Measurements from ENCODE around the gene ADAM8.

The ADAM8 gene

DNA sequence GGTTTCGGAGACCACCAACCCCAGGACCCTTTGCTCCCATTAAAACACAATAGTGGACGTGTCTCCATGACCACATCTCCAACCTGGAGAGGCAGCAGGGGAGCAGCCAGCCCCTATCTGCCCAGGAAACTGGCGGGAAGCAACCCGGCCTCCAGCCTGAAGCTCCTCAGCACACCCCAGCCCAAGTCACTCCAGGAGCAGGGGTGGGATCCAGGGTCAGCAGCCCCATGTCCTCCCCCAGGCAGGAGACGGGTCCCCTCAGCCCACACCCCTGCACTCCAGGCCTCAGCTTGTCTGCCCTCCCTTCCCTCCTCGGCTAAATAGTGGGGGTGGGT is 601 bp downstream of the ADAM8 start:
- TF ChIP-seq TEAD4 (IDR thresholded peaks at IDR 0.05) (no peak), NFIC (IDR thresholded peaks at IDR 0.05) (no peak), CREB1 (IDR thresholded peaks at IDR 0.05; ENCODE audit: low read depth) (no peak), RAD21 (IDR thresholded peaks at IDR 0.05; ENCODE audit: low read depth) (no peak), FOXM1 (IDR thresholded peaks at IDR 0.05; ENCODE audit: borderline replicate concordance, low read depth) (no peak), YY1 (IDR thresholded peaks at IDR 0.05; ENCODE audit: low read depth) (no peak), CEBPB (IDR thresholded peaks at IDR 0.05) (no peak), ZBTB7A (IDR thresholded peaks at IDR 0.05; ENCODE audit: low read depth) (no peak; the same call in 1 of the 2 replicates), TAF1 (IDR thresholded peaks at IDR 0.05; ENCODE audit: low read depth) (no peak; the same call in 1 of the 2 replicates), EP300 (IDR thresholded peaks at IDR 0.05; ENCODE audit: borderline replicate concordance) (no peak), TCF12 (IDR thresholded peaks at IDR 0.05; ENCODE audit: low read depth) (no peak)
- TF ChIP-seq, protein P1, sequence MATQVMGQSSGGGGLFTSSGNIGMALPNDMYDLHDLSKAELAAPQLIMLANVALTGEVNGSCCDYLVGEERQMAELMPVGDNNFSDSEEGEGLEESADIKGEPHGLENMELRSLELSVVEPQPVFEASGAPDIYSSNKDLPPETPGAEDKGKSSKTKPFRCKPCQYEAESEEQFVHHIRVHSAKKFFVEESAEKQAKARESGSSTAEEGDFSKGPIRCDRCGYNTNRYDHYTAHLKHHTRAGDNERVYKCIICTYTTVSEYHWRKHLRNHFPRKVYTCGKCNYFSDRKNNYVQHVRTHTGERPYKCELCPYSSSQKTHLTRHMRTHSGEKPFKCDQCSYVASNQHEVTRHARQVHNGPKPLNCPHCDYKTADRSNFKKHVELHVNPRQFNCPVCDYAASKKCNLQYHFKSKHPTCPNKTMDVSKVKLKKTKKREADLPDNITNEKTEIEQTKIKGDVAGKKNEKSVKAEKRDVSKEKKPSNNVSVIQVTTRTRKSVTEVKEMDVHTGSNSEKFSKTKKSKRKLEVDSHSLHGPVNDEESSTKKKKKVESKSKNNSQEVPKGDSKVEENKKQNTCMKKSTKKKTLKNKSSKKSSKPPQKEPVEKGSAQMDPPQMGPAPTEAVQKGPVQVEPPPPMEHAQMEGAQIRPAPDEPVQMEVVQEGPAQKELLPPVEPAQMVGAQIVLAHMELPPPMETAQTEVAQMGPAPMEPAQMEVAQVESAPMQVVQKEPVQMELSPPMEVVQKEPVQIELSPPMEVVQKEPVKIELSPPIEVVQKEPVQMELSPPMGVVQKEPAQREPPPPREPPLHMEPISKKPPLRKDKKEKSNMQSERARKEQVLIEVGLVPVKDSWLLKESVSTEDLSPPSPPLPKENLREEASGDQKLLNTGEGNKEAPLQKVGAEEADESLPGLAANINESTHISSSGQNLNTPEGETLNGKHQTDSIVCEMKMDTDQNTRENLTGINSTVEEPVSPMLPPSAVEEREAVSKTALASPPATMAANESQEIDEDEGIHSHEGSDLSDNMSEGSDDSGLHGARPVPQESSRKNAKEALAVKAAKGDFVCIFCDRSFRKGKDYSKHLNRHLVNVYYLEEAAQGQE (IDR thresholded peaks at IDR 0.05; ENCODE audit: low read depth), result no peak
- TF ChIP-seq, protein P2, sequence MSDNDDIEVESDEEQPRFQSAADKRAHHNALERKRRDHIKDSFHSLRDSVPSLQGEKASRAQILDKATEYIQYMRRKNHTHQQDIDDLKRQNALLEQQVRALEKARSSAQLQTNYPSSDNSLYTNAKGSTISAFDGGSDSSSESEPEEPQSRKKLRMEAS (IDR thresholded peaks at IDR 0.05), result no peak

DNA sequence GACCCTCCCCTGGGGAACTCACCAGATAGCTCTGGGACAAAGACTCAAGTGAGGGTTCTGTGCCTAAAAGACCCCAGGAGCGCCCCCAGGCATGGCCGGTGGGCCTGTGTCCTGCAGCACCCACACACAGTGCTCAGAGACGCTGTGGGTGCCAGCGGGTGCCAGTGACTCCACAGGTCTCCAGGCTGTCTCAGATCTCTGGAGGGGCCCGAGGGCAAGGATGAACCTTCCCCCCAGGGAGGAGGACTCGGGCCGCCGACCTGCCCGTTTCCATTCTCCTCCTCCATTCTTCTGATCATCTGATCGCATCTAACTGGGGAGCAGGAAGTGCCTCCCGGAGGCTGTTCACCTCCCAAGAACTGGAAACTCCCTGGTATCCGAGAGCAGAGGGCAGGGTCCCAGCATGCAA is 980 bp downstream of the ADAM8 start:
- TF ChIP-seq EGR1 (IDR thresholded peaks at IDR 0.05), result no peak
- TF ChIP-seq EP300 (IDR thresholded peaks at IDR 0.05; ENCODE audit: borderline replicate concordance), result no peak
- TF ChIP-seq TCF12 (IDR thresholded peaks at IDR 0.05; ENCODE audit: low read depth), result no peak
- no peak for TF ChIP-seq CREB1 (IDR thresholded peaks at IDR 0.05; ENCODE audit: low read depth)
- TF ChIP-seq CEBPB (IDR thresholded peaks at IDR 0.05), result no peak
- TF ChIP-seq FOXM1 (IDR thresholded peaks at IDR 0.05; ENCODE audit: borderline replicate concordance, low read depth), result no peak
- no peak for TF ChIP-seq NFIC (IDR thresholded peaks at IDR 0.05)

DNA sequence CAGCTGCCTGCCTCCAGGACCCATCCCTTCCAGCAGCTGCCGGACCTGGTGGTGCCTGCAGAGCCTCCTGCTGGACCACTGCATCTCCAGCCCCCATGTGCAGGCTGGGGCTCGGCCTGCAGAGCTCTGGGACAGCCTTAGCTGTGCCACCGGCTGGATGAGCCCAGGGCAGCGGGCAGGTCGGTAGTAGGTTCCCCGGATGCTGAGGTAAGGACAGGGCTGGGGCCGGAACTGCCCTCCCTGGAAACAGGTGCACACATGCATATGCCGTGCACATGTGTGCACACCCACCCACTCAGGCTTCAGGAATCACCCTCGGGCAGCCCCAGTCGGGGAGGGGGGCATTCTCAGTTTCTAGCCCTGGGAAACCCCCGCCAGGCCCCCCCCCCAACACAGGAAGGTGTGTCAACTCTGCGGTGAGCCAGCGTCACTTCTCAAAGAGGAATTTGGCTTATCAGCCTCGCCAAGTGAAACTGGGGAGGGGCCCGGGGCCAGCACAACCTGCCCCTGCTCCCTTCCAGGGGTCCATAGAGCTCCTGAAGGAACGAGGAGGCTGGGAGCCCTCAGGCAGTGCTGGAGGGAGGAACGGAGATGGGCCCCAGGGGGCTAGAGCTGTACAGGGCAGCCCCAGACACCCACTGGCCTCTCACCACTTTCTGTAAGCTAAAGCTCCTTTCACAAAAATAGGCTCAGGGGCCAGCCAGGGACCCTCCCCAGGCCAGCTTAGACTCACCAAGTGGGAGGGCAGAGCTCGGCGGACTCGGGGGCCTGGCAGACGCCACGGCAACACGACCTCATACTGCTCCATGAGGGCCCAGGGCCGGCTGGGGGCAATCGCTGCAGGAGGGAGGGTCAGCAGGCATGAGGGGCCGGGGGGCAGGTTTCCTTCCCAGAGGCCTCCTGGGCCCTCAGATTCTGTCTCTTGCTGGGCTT is 1.7 kb downstream of the ADAM8 start:
- TF ChIP-seq CEBPB (IDR thresholded peaks at IDR 0.05) (no peak), NFIC (IDR thresholded peaks at IDR 0.05) (no peak), RAD21 (IDR thresholded peaks at IDR 0.05; ENCODE audit: low read depth) (no peak), TAF1 (IDR thresholded peaks at IDR 0.05; ENCODE audit: low read depth) (no peak), EGR1 (IDR thresholded peaks at IDR 0.05) (no peak), TCF12 (IDR thresholded peaks at IDR 0.05; ENCODE audit: low read depth) (no peak), YY1 (IDR thresholded peaks at IDR 0.05; ENCODE audit: low read depth) (no peak), EP300 (IDR thresholded peaks at IDR 0.05; ENCODE audit: borderline replicate concordance) (no peak), CREB1 (IDR thresholded peaks at IDR 0.05; ENCODE audit: low read depth) (no peak), FOXM1 (IDR thresholded peaks at IDR 0.05; ENCODE audit: borderline replicate concordance, low read depth) (no peak), TEAD4 (IDR thresholded peaks at IDR 0.05) (no peak)
- TF ChIP-seq, protein P2 (IDR thresholded peaks at IDR 0.05), result no peak

DNA sequence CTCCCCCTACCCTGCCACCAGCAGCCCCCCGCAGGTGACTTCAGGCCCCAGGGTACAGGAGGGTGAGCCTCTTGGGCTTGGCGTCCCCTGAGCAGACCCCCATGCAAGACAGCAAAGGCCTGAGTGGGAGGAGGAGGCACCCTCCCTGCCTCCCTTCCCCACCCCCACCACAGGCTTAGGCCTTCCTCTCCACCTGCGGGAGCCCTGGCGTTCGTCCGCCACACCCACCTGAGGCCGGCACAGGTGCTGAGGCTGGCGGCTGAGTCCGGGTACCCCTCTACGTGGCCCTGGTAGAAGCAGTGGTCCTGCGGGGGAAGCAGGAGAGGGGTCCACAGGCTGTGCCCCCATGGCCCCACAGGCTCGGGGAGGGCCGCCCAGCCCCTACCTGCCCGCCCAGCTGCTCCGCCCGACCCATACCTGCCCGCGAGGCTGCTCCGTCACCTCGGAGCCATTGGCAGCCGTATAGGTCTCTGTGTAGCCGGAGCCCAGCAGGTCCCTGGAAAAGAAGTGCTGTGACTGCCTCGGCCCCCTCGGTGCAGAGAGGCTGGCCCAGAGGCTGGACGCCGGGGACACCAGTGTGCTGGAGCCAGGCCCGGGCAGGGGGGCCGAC is 3.0 kb downstream of the ADAM8 start:
- no peak for TF ChIP-seq CREB1 (IDR thresholded peaks at IDR 0.05; ENCODE audit: low read depth)
- TF ChIP-seq, protein P1 (IDR thresholded peaks at IDR 0.05; ENCODE audit: low read depth), result no peak
- TF ChIP-seq, protein P3, sequence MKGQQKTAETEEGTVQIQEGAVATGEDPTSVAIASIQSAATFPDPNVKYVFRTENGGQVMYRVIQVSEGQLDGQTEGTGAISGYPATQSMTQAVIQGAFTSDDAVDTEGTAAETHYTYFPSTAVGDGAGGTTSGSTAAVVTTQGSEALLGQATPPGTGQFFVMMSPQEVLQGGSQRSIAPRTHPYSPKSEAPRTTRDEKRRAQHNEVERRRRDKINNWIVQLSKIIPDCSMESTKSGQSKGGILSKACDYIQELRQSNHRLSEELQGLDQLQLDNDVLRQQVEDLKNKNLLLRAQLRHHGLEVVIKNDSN (IDR thresholded peaks at IDR 0.05), result no peak
- no peak for TF ChIP-seq TCF12 (IDR thresholded peaks at IDR 0.05; ENCODE audit: low read depth)
- TF ChIP-seq EGR1 (IDR thresholded peaks at IDR 0.05), result no peak
- TF ChIP-seq CEBPB (IDR thresholded peaks at IDR 0.05), result no peak
- TF ChIP-seq TEAD4 (IDR thresholded peaks at IDR 0.05), result no peak
- no peak for TF ChIP-seq ZBTB7A (IDR thresholded peaks at IDR 0.05; ENCODE audit: low read depth)
- no peak for TF ChIP-seq TAF1 (IDR thresholded peaks at IDR 0.05; ENCODE audit: low read depth)
- TF ChIP-seq RAD21 (IDR thresholded peaks at IDR 0.05; ENCODE audit: low read depth), result no peak
- TF ChIP-seq NFIC (IDR thresholded peaks at IDR 0.05), result no peak
- no peak for TF ChIP-seq EP300 (IDR thresholded peaks at IDR 0.05; ENCODE audit: borderline replicate concordance)
- no peak for TF ChIP-seq YY1 (IDR thresholded peaks at IDR 0.05; ENCODE audit: low read depth)
- TF ChIP-seq, protein P2 (IDR thresholded peaks at IDR 0.05), result no peak
- no peak for TF ChIP-seq FOXM1 (IDR thresholded peaks at IDR 0.05; ENCODE audit: borderline replicate concordance, low read depth)

DNA sequence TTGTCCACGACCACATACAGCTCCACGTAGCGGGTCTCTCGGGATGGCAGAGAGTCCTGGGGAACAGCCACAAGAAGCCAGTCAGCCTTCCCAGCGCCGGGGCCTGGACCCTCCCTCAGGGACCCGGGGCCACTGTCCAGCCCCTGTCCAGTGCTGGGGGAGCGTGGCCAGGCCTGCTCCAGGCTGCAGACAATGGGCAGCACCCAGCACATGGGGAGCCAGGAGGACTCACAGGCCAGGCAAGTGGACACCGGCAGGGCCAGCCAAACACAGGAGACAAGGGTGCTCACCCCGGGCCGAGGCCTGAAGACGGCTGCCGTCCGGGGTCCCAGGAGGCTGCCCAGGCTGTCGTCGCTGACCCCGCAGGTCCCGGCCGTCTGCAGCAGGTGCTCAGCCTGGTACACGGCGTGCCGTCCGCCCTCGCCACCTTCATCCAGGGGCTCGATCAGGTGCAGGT is 3.7 kb downstream of the ADAM8 start:
- no peak for TF ChIP-seq NFIC (IDR thresholded peaks at IDR 0.05)
- TF ChIP-seq TEAD4 (IDR thresholded peaks at IDR 0.05), result no peak
- TF ChIP-seq, protein P2 (IDR thresholded peaks at IDR 0.05), result no peak
- TF ChIP-seq CEBPB (IDR thresholded peaks at IDR 0.05), result no peak
- TF ChIP-seq, protein P3 (IDR thresholded peaks at IDR 0.05), result no peak
- no peak for TF ChIP-seq CREB1 (IDR thresholded peaks at IDR 0.05; ENCODE audit: low read depth)
- TF ChIP-seq, protein P1 (IDR thresholded peaks at IDR 0.05; ENCODE audit: low read depth), result no peak
- no peak for TF ChIP-seq TCF12 (IDR thresholded peaks at IDR 0.05; ENCODE audit: low read depth)
- TF ChIP-seq ZBTB7A (IDR thresholded peaks at IDR 0.05; ENCODE audit: low read depth), result no peak
- TF ChIP-seq FOXM1 (IDR thresholded peaks at IDR 0.05; ENCODE audit: borderline replicate concordance, low read depth), result no peak
- no peak for TF ChIP-seq TAF1 (IDR thresholded peaks at IDR 0.05; ENCODE audit: low read depth)
- TF ChIP-seq RAD21 (IDR thresholded peaks at IDR 0.05; ENCODE audit: low read depth), result no peak
- TF ChIP-seq EP300 (IDR thresholded peaks at IDR 0.05; ENCODE audit: borderline replicate concordance), result no peak
- TF ChIP-seq EGR1 (IDR thresholded peaks at IDR 0.05), result no peak
- TF ChIP-seq YY1 (IDR thresholded peaks at IDR 0.05; ENCODE audit: low read depth), result no peak

Measured in Ishikawa (cell line).